H1 (cell line): ENCODE measurements around the gene GPR15.

ENCODE experiments used
- ATF2 ChIP-seq: IDR thresholded peaks from 2 replicates; pipeline ENCODE4 v1.6.1; 2012; ENCODE audit warnings: low read length, inconsistent platforms
- CTCF ChIP-seq, 3 experiments: IDR thresholded peaks; 1 replicate in 2 of 3; 2 replicates in 1 of 3; pipeline versions ENCODE4 v1.5.1 to v1.6.1; 2011; ENCODE audit warnings: low read length in 3 of 3, mild to moderate bottlenecking in 3 of 3, inconsistent platforms in 2 of 3, low read depth in 1 of 3, moderate library complexity in 1 of 3; ENCODE audit not compliant: insufficient read depth in 1 of 3; ENCODE audit errors: control extremely low read depth in 1 of 3
- E2F6 ChIP-seq: IDR thresholded peaks from 2 replicates; pipeline ENCODE4 v1.6.1; 2012; ENCODE audit warnings: inconsistent platforms
- EP300 ChIP-seq, 2 experiments: IDR thresholded peaks; 1 replicate in 1 of 2; 2 replicates in 1 of 2; pipeline ENCODE4 v1.6.1; 2011 to 2012; ENCODE audit warnings: low read depth in 2 of 2, low read length in 2 of 2, mild to moderate bottlenecking in 2 of 2, borderline replicate concordance in 1 of 2, inconsistent platforms in 1 of 2, moderate library complexity in 1 of 2
- FOSL1 ChIP-seq: IDR thresholded peaks from 2 replicates; pipeline ENCODE4 v1.6.1; 2011; ENCODE audit warnings: mild to moderate bottlenecking, low read depth, low read length, moderate library complexity; ENCODE audit not compliant: insufficient read depth
- GABPA ChIP-seq: IDR thresholded peaks from 2 replicates; pipeline ENCODE4 v1.6.1; 2011; ENCODE audit warnings: mild to moderate bottlenecking, low read length, moderate library complexity, borderline replicate concordance; ENCODE audit not compliant: insufficient read depth
- NRF1 ChIP-seq: IDR thresholded peaks from 2 replicates; pipeline ENCODE4 v1.6.1; 2011; ENCODE audit warnings: mild to moderate bottlenecking, low read depth, low read length, improper control_type of control experiment
- POLR2A ChIP-seq, 2 experiments: IDR thresholded peaks; 1 replicate in 1 of 2; 2 replicates in 1 of 2; pipeline ENCODE4 v1.6.1; 2011; ENCODE audit warnings: low read depth in 2 of 2, low read length in 2 of 2, mild to moderate bottlenecking in 2 of 2; ENCODE audit errors: control extremely low read depth in 1 of 2
- POLR2AphosphoS5 ChIP-seq: IDR thresholded peaks from 2 replicates; pipeline ENCODE4 v1.6.1; 2011; ENCODE audit warnings: low read depth, low read length
- RAD21 ChIP-seq, 2 experiments: IDR thresholded peaks in 1 of 2; conservative IDR thresholded peaks in 1 of 2; 2 replicates each; pipeline ENCODE4 v1.6.1; 2011; ENCODE audit warnings: low read depth in 2 of 2, low read length in 2 of 2, improper control_type of control experiment in 1 of 2, inconsistent platforms in 1 of 2, mild to moderate bottlenecking in 1 of 2, moderate library complexity in 1 of 2
- SIN3A ChIP-seq, 2 experiments: IDR thresholded peaks in 1 of 2; conservative IDR thresholded peaks in 1 of 2; 2 replicates each; pipeline ENCODE4 v1.6.1; 2011 to 2012; ENCODE audit warnings: low read length in 2 of 2, improper control_type of control experiment in 1 of 2, low read depth in 1 of 2, mild to moderate bottlenecking in 1 of 2
- TEAD4 ChIP-seq: IDR thresholded peaks from 2 replicates; pipeline ENCODE4 v1.6.1; 2012; ENCODE audit warnings: low read depth, low read length, inconsistent platforms, mixed read lengths

GRCh38 chr3:98552232-98553020 is 20.6 kb downstream of the GPR15 start:
- no peak for TF ChIP-seq NRF1
- no peak for TF ChIP-seq POLR2A (IDR thresholded peaks at IDR 0.05; ENCODE audit: control extremely low read depth in 1 of 2, low read depth in 2 of 2, low read length in 2 of 2)
- no peak for TF ChIP-seq EP300 (IDR thresholded peaks at IDR 0.05; ENCODE audit: borderline replicate concordance in 1 of 2, low read depth in 2 of 2, low read length in 2 of 2)
- TF ChIP-seq CTCF (IDR thresholded peaks at IDR 0.05; ENCODE audit: control extremely low read depth in 1 of 3, insufficient read depth in 1 of 3, low read depth in 1 of 3, low read length in 3 of 3), result no peak
- no peak for TF ChIP-seq SIN3A (conservative IDR thresholded peaks at IDR 0.05 in 1 of 2, IDR thresholded peaks at IDR 0.05 in 1 of 2; ENCODE audit: low read depth in 1 of 2, low read length in 2 of 2)
- no peak for TF ChIP-seq ATF2
- no peak for TF ChIP-seq FOSL1
- no peak for TF ChIP-seq E2F6
- TF ChIP-seq POLR2AphosphoS5, result no peak
- no peak for TF ChIP-seq GABPA
- TF ChIP-seq TEAD4, result no peak
- no peak for TF ChIP-seq RAD21 (IDR thresholded peaks at IDR 0.05 in 1 of 2, conservative IDR thresholded peaks at IDR 0.05 in 1 of 2; ENCODE audit: low read depth in 2 of 2, low read length in 2 of 2)
